ENCODE data around the gene GPX5. TPM values are rescaled to one million over a fixed set of nuclear protein-coding genes. Genes with fewer than 3 reads are reported as not detected.
A peak's percentile ranks its signal among the peaks of the same experiment; 100 is the strongest.
"Not testable (repeated sequence)": the region's sequence is repeated elsewhere in the genome, so short reads cannot be mapped to it uniquely, and the experiment has no call there.

The GPX5 gene
- total RNA-seq, 2 experiments from 2014 or later, result not detected

DNA sequence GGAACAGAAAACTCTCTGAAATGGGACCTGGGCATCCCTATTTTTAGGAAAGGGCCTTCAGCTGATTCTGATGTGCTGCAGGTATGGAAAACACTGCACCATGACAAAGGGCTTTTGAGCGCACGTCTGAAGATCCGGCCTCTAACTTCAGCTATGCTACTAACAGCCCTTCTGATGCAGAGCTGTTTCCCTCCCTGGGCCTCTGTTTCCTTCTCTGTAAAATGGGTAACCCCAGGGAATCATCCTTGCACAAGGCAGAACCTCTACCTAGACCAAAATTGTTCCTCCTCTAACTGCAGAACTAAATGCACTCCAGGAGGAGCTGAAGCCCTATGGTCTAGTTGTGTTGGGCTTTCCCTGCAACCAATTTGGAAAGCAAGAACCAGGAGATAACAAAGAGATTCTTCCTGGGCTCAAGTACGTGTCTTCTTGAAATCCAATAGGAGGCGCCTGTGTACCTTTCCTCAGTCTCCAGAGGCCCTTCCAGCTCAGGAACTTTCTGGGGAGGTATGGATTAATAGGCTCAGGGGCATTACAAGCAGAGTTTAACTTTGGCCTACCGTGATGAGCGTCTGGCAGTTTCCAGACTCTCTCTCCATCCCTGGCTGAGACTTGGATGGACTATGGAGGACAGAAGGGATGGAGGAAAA lies 5.9 kb downstream of the GPX5 start:
- Mint-ChIP-seq H3K27me3 (peaks cover 57% of the 10 kb centered on the region), H3K36me3 (no peaks in the 10 kb centered on the region), H3K9me3 (ENCODE audit: low read depth) (peaks cover 2% of the 10 kb centered on the region), H3K27ac (no peak overlapping the region), H3K4me3 (no peak overlapping the region), H3K4me1 (no peaks in the 10 kb centered on the region)
- CTCF ChIA-PET, result interaction anchor here (0.8 kb wide), 1 partner anchor 35 kb away, joined by 4 read pairs; no protein-coding TSS in a partner anchor
- ATAC-seq (no peak), DNase-seq (no peak)

DNA sequence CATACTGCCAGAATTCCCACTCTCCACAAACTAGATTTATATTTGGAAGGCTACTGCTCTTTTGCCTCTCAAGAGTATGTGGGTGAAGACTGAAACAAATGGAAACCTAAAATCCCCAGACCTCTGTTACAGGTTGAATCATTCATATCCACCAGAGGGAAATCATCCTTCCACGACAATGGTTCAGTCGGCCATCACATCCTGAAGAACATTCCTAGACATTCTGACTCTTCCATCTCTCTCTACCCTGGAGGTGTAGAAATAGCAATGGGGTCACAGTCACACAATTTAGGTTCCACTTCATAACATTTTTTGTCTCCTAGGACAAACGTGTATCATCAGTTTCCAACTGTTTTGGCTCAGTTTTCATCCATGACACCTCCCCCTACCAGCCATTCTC lies 8.6 kb downstream of the GPX5 start:
- H3K4me1 Mint-ChIP-seq, result peaks cover 4% of the 10 kb centered on the region
- H3K27me3 Mint-ChIP-seq, result peaks cover 62% of the 10 kb centered on the region
- no peak overlapping the region for H3K27ac Mint-ChIP-seq
- DNase-seq (no peak), ATAC-seq (no peak)
- CTCF ChIA-PET, result no interaction called here
- peaks cover 2% of the 10 kb centered on the region for H3K9me3 Mint-ChIP-seq (ENCODE audit: low read depth)
- no peak overlapping the region for H3K4me3 Mint-ChIP-seq
- no peaks in the 10 kb centered on the region for H3K36me3 Mint-ChIP-seq

DNA sequence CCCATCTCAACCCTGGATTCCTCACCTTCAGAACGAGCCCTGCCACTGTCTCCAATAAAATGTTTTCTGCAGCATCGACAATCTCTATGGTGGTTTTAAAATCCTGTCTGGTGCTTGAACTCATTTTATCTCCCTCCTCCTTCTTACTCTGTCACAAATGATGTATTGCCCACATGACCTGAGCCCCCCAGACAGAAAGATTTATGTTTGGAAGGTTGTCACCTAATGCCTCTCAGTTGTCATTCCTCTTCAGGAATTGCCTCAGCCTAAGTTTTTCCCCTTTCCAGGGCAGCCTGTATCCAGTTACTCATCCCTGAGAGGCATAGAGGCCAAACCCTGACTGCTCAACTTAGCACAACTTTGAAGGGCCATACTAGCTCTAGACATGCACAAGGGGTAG lies 9.2 kb downstream of the GPX5 start:
- peaks cover 63% of the 10 kb centered on the region for H3K27me3 Mint-ChIP-seq
- CTCF ChIA-PET, result no interaction called here

DNA sequence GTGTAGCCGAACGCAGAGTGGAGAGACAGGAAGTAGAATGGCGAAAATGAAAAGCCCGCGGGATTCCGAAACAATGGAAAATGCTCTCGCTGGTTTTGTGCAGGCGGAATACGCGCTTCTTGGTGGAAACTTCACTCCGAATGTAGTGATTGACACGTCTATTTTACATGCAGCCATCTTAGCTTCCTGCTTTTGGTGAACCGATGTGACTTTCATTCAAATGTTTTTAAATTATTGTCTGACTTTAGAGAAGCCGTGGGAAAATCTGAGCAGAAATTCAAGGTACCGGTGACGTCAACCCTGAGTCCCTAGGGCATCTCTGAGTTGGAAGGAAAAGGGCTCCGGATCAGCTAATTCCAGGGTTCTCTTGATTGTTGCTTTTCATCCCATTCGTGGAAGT lies 11.4 kb downstream of the GPX5 start:
- DNase-seq, result no peak
- Mint-ChIP-seq H3K4me1 (peaks cover 7% of the 10 kb centered on the region), H3K27me3 (peaks cover 65% of the 10 kb centered on the region), H3K4me3 (peak overlapping the region; percentile 31), H3K9me3 (ENCODE audit: low read depth) (peaks cover 5% of the 10 kb centered on the region), H3K36me3 (no peaks in the 10 kb centered on the region), H3K27ac (no peak overlapping the region)
- CTCF ChIA-PET, result no interaction called here
- ATAC-seq, result no peak

More for the DNA sequence above, 9.2 kb downstream of the GPX5 start:
- no peak overlapping the region for H3K27ac Mint-ChIP-seq
- DNase-seq (no peak), ATAC-seq (no peak)
- H3K36me3 Mint-ChIP-seq, result no peaks in the 10 kb centered on the region
- no peak overlapping the region for H3K4me3 Mint-ChIP-seq
- H3K4me1 Mint-ChIP-seq, result peaks cover 4% of the 10 kb centered on the region
- H3K9me3 Mint-ChIP-seq (ENCODE audit: low read depth), result peaks cover 2% of the 10 kb centered on the region

DNA sequence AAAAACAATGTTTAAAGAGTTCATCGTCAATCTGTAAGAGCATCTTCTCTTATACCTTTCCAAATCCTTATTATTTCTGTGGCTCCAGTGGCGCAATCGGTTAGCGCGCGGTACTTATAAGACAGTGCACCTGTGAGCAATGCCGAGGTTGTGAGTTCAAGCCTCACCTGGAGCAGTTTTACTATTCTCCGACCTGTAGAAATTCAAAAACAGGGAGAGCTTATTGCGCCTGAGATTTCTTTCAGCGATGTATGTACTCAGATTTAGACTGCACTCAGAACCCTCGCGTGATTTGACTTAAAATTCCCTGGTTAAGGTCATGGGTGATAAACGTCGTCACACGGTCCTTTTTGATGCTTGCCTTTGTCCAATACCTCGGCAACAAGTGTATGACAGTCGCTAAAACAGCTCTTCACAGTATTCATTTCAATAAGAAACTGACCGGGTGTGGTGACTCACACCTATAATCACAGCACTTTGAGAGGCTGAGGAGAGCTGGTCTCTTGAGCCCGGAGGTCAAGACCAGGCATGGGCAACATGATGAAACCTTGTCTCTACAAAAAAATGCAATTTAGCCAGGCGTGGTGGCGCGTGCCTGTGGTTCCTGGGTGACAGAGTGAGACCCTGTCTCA lies 11.9 kb downstream of the GPX5 start:
- CTCF ChIA-PET, result no interaction called here
- Mint-ChIP-seq H3K4me1 (peaks cover 11% of the 10 kb centered on the region), H3K27ac (no peak overlapping the region), H3K36me3 (no peaks in the 10 kb centered on the region), H3K27me3 (peaks cover 71% of the 10 kb centered on the region), H3K9me3 (ENCODE audit: low read depth) (peaks cover 5% of the 10 kb centered on the region), H3K4me3 (no peak overlapping the region)
- DNase-seq (no peak), ATAC-seq (no peak)

DNA sequence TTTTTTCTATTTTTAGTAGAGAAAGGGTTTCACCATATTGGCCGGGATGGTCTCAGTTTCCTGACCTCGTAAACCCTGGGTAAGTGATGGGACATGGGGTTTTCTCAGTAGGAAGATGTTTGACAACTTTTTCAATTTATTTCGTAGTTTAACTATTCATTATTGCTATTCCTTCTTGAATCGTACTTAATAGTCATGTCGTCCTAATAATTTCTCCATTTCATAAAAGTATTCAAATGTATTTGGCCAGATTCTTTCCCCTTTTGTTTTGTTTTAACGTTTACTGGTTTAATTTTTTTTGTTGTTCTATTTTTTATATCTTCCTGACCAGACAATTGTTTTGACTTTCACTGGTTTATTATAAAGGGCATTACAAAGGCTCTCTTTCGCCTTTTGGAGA lies 16.3 kb downstream of the GPX5 start:
- Mint-ChIP-seq H3K4me3 (peak overlapping the region; percentile 71), H3K27me3 (peaks cover 78% of the 10 kb centered on the region), H3K27ac (no peak overlapping the region), H3K9me3 (ENCODE audit: low read depth) (peaks cover 4% of the 10 kb centered on the region), H3K4me1 (peaks cover 16% of the 10 kb centered on the region), H3K36me3 (no peaks in the 10 kb centered on the region)
- no peak for ATAC-seq
- CTCF ChIA-PET, result no interaction called here
- DNase-seq, result no peak

DNA sequence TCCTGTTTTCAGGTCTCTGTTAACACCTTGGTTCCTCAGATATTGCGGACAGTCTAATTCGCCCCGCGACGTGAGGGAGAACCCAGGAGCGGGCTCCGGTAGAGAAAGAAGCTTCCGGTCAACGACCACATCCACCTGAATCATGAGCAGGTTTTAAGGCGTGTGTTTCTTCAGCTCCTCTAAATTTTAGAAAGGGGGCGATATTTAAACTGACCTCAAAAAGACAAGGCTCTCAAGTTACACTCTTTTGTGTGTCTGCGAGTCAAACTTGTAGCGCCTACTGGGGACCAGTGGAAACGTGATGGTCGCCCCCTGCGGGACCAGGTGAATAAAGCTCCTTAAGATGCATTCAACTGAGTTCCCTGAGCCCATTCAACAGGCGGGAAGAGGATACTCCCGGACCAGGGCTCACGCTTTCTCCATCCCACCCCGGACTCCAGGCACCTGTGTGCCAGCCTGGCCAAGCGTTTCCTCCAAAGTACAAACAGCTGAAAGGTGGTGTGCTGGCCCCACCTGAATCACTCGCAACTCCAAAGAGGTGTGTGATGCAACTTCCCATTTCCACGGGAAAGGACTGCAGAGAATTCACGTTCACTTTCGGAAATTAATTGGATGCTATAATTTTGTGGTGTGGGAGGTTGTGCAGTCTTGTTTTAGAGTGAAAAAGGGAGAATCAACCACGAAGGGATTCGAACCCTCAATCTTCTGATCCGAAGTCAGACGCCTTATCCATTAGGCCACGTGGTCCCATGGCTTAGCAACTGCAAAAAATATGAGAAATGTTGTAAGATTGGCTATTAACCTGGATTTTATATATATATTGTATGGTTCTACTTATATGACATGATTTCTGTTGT lies 17.0 kb downstream of the GPX5 start:
- H3K9me3 Mint-ChIP-seq (ENCODE audit: low read depth), result peaks cover 4% of the 10 kb centered on the region
- peak overlapping the region; percentile 71 for H3K4me3 Mint-ChIP-seq
- H3K4me1 Mint-ChIP-seq, result peaks cover 15% of the 10 kb centered on the region
- DNase-seq (peak; percentile 60), ATAC-seq (peak; percentile 76)
- H3K27ac Mint-ChIP-seq, result peak overlapping the region; percentile 43
- CTCF ChIA-PET, result interaction anchor here (0.6 kb wide), 1 partner anchor 1415 kb away, joined by 3 read pairs; no protein-coding TSS in a partner anchor
- H3K27me3 Mint-ChIP-seq, result peaks cover 76% of the 10 kb centered on the region
- H3K36me3 Mint-ChIP-seq, result no peaks in the 10 kb centered on the region

DNA sequence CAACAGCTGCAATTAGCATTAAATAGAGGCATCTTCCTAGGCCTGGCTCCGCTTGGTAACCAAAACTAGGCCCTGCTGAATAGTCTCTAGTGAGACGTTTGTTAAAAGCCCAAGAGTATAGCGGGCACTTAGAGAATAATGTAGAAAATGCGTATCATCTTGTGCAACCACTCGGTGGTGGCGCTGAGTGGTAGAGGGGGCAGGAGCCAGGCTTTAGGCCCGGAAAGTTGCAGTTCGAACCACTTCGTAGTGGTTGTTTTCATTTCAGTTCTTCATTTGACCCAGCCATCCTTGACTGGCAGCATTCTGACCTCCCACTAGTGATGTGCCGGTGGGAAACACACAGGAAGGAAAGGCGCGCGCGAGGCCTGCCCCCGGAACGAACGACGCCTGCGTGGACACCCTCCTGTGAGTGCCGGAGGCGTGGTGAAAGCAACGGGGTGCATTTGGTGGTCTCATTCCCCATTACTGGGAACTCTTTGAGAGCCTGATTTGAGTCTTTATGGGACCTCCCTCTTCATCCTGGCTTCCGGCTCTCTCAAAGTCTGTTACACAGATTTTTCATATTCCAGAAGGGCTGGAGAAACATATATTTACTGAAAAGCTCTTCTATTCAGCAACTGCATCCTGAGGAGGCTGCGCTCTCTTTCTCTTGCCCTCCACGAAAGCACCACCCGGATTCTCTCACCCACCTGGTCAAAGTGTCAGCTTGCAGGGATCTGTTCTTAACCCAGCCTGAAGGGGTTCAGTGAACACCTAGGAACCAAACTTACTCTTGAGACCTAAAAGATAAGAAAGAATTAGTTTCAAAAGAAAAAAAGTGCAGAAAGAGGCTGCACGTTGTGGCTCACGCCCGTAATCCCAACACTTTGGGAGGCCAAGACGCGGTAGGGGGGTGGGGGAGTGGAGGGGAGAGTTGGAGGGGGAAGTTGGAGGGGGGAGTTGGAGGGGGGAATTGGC lies 18.2 kb downstream of the GPX5 start:
- no peak for DNase-seq
- H3K27me3 Mint-ChIP-seq, result peaks cover 69% of the 10 kb centered on the region
- H3K36me3 Mint-ChIP-seq, result no peaks in the 10 kb centered on the region
- H3K4me1 Mint-ChIP-seq, result peaks cover 15% of the 10 kb centered on the region
- ATAC-seq, result no peak
- H3K9me3 Mint-ChIP-seq (ENCODE audit: low read depth), result peaks cover 4% of the 10 kb centered on the region
- H3K4me3 Mint-ChIP-seq, result peak overlapping the region; percentile 32
- H3K27ac Mint-ChIP-seq, result no peak overlapping the region
- CTCF ChIA-PET, result interaction anchor here (1.1 kb wide), 1 partner anchor 10 kb away, joined by 3 read pairs; no protein-coding TSS in a partner anchor

DNA sequence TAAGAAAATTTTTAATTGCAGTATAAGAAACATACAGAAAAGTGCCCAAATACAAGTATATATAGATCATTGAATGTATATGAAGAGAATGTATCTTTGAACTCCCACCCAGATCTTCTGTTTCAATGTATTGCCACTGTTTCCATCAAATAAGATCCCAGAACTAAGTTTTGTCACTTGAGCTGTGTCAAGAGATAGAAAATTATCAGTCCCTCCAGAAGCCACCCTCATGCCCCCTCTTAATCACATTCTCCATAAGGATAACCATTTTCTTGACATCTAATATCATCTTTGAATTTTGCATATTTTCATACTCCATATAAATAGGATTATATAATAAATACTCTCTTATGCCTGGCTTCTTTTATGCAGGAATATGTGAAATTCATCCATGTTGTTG lies 20.3 kb downstream of the GPX5 start:
- H3K27me3 Mint-ChIP-seq, result peaks cover 64% of the 10 kb centered on the region
- DNase-seq (no peak), ATAC-seq (no peak)
- H3K4me1 Mint-ChIP-seq, result peaks cover 15% of the 10 kb centered on the region
- CTCF ChIA-PET, result no interaction called here
- peaks cover 4% of the 10 kb centered on the region for H3K9me3 Mint-ChIP-seq (ENCODE audit: low read depth)
- no peak overlapping the region for H3K4me3 Mint-ChIP-seq
- no peak overlapping the region for H3K27ac Mint-ChIP-seq
- no peaks in the 10 kb centered on the region for H3K36me3 Mint-ChIP-seq

DNA sequence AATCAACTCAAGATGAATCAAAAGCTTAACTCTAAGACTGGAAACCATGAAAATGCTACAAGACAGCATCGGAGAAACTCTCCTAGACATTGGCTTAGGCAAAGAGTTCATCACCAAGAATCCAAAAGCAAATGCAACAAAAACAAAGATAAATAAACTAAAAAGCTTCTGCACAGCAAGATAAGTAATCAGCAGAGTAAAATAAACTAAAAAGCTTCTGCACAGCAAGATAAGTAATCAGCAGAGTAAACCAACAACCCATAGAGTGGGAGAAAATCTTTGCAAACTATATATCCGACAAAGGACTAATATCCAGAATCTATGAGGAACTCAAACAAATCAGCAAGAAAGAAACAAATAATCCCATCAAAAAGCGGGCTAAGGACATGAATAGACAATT lies 21.3 kb downstream of the GPX5 start:
- CTCF ChIA-PET, H3K36me3 Mint-ChIP-seq: not testable (repeated sequence)

DNA sequence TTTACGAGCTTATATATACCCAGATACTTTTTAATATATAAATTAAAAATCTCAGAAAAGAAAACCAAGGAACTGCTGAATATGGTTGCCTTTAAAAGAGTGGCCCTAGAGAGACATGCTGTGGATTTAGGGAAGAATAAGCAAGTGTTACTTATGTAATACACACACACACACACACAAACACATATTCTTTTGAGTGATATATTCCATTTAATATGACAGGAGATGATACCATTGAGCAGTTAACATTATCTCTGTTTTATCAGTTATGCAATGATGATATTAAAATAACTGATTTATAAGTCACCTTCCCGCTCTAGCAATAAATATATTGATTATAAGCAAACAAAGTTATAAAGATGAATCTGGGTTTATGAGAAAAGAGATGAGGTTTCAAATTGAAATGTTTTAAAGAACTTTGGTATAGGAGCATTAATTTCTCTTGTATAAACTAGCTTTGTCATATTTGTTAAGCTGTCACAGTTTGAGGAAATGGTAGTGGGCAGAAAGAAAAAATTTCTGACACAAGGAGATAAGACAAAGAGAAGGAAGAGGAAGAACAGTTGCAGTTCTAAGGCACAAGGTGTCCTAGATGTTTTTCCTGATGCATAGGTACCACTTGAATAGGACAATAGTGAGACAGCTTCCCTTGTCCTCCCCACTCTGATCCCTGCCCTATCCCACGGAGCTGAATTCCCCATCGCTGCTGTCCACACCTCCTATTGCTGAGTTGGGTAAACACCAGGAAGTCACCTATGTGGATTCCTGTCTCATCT lies 26.4 kb downstream of the GPX5 start:
- H3K27ac Mint-ChIP-seq, result no peak overlapping the region
- no peak for DNase-seq
- H3K27me3 Mint-ChIP-seq, result peaks cover 60% of the 10 kb centered on the region
- no peaks in the 10 kb centered on the region for H3K4me1 Mint-ChIP-seq
- CTCF ChIA-PET, result interaction anchor here (0.9 kb wide), 1 partner anchor 29 kb away, joined by 3 read pairs; no protein-coding TSS in a partner anchor
- no peak overlapping the region for H3K4me3 Mint-ChIP-seq
- no peaks in the 10 kb centered on the region for H3K36me3 Mint-ChIP-seq
- H3K9me3 Mint-ChIP-seq (ENCODE audit: low read depth), result no peaks in the 10 kb centered on the region
- no peak for ATAC-seq

More for the DNA sequence above, 21.3 kb downstream of the GPX5 start:
- DNase-seq; H3K4me3 Mint-ChIP-seq; H3K27ac Mint-ChIP-seq; H3K9me3 Mint-ChIP-seq (ENCODE audit: low read depth); ATAC-seq: not testable (repeated sequence)
- Mint-ChIP-seq H3K27me3 (peaks cover 64% of the 10 kb centered on the region), H3K4me1 (peaks cover 12% of the 10 kb centered on the region)

DNA sequence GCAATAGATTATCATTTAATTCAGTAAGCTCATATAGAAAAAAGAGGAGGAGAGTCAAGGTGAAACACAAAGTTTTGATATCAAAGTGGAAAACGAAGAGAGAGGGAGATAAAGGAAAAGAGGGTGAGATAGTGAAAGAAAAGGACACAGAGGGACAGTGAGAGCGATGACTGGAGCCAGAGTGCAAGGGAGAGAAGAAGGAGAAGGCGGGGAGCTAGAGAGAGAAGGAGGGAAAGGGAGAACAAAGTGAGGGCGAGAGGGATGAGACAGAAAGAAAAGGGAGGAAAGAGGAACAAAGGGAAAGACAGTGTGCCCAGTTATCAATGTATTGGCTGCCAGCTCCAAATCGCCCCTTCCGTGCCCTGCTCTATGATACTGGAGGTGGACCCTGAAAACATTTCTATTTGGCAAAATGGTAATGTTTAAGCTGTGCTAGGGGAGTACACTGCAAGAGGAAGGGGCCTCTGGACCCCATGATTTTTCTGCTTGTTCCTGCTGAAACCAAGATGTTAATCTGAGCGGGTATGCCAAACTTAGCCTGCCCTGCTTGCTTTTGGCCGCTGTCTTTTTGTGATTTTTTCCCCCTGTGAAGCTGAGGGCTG lies 27.8 kb downstream of the GPX5 start:
- Mint-ChIP-seq H3K27me3 (peaks cover 56% of the 10 kb centered on the region), H3K27ac (no peak overlapping the region), H3K4me3 (no peak overlapping the region), H3K9me3 (ENCODE audit: low read depth) (no peaks in the 10 kb centered on the region), H3K36me3 (no peaks in the 10 kb centered on the region), H3K4me1 (no peaks in the 10 kb centered on the region)
- CTCF ChIA-PET, result interaction anchor here (0.7 to 0.9 kb wide), 2 partner anchors 9 to 27 kb away, joined by 3 read pairs; no protein-coding TSS in a partner anchor
- no peak for DNase-seq
- no peak for ATAC-seq
